Hypothalamus (tissue), 51 donors: Measurements from ENCODE around the gene FCER1G.
A peak's percentile ranks its signal among the peaks of the same experiment; 100 is the strongest.

Source experiments
- DNase-seq, 51 donors: peaks; one replicate each; lab custom pipeline; 2025; lab: John Stamatoyannopoulos, UW

Gene FCER1G

DNA sequence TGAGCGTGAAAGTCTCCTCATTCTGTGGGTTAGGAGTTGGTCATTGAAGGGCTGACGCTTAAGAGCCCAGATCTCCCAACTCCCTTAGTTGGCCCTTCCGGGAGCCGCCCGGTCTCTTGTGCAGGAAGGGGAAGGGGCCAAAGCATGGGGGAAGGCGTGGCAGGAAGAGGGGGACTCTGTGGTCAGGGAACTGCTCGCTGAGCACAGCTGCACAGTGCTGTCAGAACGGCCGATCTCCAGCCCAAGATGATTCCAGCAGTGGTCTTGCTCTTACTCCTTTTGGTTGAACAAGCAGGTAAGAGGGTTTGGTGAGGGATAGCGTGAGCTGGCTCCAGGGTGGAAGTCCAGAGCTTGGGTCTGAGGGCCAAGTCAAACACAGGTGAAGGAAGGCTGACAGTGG, at the start of gene FCER1G:
Gene FCER1G, plus strand, starts transcription at position 220 of the 400 bp plus-strand sequence. Its CDS starts 27 bp downstream, at position 247.
- peak in 10 of 51 donors; percentile 8 to 22 (median 16) for DNase-seq

DNA sequence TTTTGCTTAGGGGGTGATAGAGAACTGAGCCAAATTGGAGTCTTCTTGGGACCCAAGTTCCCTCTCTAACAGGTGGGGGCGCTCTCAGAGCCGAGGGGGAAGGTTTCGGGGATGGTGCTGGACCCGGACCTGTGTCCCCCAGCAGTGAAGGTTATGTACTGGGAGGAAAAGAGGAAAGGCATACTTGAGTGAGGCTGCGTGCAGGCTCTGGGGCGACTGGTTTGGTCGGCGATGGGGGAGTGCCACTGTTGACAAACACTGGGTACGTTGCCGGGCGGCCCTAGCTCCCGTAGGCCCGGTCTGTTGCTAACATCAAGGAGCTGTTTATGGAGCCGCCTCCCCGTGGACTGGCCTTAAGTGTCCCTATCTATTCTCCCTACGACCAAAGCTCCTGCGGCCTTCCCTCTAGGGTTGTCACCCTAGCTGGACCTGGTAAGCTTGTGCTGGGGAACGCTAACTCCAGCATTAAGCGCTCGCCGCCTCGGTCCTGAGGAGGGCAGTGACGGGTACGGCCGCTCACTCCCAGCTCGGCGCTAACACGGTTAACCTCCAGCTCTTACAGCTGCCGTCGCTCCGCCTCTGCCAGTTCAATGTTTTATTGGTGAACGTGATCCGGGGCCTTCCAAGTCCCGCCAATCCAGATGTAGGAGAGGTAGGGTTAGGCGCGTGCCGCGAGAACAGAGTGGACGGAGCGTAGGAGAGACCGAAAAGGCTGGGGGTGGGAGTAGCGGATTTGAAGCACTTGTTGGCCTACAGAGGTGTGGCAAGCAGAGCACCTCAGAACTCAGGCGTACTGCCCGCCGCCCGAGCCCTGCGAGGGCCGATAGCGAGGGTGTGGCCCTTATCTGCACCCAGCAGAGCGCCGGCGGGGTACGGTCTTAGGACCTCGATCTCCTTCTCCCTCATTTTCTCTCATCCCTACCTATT, 49.1 kb upstream of the FCER1G start, which contains the start of gene PPOX:
Gene PPOX, plus strand, starts transcription at position 685 of the 927 bp plus-strand sequence. CDS start 422 bp downstream, outside the sequence.
- peak; percentile 79 to 99 (median 95) for DNase-seq

DNA sequence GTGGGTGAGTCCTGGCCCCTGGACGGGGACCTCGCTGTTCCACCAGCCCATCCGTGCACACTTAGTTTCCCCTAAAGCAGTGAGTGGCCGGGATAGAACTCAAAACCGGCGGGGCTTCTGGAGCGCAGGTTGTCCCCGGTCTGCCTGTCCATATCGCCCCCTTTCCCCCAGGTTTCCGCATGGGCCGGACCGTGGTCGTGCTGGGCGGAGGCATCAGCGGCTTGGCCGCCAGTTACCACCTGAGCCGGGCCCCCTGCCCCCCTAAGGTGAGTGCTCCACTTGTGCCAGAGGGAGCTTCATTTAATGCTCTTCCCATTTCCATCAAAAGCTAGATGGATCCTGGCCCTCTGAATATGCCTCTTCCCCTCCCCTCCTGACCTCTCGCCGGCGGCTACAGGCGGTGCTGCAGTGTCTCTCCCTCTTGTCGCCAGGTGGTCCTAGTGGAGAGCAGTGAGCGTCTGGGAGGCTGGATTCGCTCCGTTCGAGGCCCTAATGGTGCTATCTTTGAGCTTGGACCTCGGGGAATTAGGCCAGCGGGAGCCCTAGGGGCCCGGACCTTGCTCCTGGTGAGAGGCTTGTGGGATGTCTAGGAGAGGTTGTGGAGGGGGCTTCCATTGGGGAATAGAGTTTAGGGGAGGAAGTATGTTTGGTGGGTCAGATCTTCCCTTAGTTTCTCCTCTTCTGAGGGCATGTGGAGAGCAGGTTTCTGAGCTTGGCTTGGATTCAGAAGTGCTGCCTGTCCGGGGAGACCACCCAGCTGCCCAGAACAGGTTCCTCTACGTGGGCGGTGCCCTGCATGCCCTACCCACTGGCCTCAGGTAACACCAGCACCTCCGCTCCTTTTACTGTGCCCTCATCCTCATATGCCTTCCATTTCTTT, 48.2 kb upstream of the FCER1G start:
- peak in 3 of 51 donors; percentile 24 to 54 (median 34) for DNase-seq

DNA sequence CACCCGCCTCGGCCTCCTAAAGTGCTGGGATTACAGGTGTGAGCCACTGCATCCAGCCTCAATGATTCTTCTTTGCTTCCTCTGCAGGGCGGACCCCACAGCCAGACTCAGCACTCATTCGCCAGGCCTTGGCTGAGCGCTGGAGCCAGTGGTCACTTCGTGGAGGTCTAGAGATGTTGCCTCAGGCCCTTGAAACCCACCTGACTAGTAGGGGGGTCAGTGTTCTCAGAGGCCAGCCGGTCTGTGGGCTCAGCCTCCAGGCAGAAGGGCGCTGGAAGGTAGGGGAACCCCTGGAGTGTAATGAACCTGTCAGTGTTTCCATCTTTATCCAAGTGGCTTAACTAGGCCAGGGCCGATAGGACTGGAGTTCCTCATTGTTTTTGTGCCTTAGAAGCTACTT, 46.2 kb upstream of the FCER1G start:
- no peak for DNase-seq

DNA sequence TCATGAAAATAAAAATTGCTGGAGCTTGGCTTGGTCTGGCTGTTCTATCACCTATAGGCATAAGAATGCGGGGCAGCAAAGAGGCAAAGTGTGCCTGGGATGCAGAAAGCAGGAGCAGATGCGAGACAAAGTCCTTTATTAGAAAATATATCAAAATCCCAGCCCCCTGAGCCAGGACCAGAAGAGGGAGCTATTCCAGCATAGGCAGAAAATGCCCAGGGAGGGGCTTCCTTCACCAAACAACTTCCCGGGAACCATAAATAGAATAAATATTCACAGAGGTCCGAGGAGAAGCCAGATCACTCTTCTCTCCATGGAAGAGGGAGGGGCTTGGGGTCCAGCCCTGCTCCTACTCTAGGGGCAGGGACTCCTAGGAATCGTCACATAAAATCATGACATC, 43.9 kb upstream of the FCER1G start:
- DNase-seq = no peak

DNA sequence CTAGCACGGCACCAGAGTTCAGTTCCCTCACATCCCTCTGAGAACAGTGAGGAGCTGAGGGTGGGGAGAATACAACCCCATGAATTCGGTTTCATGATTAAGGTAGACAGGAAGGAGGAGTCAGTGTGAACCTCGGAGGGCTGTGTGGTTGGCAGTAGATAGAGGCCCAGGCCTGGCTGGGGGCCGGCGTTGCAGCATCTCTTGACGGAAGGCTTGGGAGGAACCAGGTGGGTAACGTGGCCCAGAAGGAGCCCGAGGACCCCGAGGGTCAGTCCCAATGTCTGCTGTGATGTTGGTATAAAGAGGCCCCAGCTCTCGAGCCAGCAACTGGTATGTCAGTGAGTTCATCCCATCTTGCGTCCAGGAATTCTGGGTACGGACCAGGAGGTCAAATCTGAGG, 43.4 kb upstream of the FCER1G start:
- no peak for DNase-seq

DNA sequence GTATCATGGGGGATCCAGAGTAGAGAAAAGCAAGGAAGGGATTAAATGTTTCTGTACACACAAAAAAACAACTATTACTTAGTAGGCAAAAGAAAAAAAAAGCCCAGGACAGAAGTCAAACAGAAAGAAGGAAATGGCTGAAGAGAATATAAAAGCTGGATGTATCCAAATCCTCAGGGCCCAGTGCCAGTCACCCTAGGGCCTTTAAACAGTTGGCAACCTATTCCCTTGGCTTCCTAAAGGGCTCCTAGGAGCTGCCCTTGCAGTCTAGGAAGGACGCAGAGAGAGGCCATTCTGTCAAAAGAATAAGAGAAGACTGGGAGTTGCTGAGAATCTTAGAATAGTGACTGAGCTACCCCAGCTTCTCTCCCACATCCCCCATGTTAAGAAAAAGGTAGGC, 42.7 kb upstream of the FCER1G start:
- no peak for DNase-seq

DNA sequence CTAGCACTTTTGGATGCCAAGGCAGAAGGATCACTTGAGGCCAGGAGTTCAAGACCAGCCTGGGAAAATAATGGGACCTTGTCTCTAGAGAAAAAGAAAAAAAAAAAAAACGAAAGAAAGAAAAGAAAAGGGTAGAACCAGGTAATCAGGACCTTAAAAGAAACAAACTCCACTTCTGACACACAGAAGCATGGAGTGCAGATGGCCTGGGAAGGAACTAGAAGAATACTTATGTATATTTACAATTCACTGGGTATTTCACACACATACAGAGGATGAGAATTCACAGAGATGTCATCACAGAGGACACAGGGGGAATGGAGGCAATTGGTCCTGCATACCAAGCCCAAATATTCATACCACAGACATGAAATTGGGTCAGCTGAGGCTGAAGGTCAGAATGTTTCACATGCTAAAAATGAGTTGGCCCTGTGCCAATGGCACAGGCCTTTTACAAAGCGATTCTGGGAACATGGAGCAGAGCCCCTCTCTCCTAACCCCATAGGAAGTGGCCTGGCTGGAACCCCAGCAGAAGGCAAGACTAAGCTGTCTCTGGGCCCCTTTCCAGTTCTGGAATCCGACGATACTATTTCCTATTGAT, 42.2 kb upstream of the FCER1G start:
- no peak for DNase-seq

DNA sequence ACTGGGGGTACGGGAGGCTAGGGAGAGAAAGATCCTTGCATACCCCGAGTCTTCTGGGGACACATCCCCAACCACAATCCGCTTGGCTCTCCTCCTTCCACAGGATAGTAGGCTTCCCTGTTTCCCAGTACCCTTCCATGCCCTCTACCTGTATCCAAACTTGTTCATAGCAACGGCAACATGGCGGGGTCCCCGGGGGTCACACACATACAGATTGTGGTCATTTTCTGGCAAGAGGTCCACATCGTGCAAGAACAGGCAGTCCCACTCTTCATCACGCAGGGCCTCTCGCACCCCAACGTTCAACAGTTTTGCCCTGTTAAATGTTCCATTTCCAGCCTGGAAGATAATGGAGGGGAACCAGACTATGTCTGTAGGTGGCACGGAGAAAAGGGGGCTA, 41.4 kb upstream of the FCER1G start:
- no peak for DNase-seq

DNA sequence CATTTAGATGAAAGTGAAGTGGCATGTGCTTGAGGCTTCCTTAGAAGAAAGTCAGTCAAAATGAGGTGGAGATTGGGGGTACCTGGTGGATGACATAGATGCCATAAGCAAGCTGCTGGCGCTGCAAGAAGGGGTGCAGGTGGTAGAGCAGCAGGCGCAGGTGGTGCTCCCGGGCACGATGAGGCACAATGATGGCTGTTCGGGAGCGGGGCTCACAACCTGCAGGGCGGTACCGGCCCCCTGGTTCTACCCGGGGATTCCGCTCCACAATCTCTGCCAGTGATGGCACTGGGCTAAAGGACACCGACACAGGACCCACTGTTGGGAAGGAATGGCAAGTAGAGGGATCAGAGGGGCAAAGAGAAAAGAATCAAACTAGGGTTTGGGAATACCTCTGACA, 40.2 kb upstream of the FCER1G start:
- DNase-seq = no peak

DNA sequence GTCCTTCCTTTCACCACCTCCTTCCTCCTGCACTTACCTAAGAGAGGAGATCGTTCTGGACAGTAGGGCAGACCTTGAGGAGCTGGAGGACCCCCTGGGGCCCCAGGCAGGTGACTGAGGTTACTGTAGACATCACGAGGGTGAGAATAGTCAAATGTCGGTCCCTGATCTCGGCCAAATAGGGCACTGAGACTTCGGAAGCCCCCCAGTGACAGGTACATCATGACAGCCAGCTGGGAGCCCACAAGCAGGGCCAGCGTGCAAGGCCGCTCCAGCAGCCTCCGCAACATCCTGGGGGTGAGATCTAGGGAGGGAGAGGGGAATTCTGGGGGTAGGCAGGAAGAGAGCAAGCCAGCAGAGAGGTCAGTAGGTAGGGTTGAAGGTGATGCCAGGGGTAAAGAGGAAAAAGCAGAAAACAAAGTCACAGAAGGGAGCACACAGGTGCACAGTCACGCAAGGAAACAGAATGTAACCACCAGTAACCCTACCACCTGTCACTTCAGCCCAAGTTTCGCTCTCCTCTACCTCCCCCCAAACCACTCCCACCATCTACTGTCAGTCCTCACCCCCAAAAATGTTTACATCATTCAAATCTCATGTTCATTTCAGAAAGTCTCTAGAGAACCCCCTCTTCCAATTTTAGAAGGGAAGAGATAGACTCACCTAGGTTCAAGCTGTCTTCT, 39.2 kb upstream of the FCER1G start:
- DNase-seq = no peak

DNA sequence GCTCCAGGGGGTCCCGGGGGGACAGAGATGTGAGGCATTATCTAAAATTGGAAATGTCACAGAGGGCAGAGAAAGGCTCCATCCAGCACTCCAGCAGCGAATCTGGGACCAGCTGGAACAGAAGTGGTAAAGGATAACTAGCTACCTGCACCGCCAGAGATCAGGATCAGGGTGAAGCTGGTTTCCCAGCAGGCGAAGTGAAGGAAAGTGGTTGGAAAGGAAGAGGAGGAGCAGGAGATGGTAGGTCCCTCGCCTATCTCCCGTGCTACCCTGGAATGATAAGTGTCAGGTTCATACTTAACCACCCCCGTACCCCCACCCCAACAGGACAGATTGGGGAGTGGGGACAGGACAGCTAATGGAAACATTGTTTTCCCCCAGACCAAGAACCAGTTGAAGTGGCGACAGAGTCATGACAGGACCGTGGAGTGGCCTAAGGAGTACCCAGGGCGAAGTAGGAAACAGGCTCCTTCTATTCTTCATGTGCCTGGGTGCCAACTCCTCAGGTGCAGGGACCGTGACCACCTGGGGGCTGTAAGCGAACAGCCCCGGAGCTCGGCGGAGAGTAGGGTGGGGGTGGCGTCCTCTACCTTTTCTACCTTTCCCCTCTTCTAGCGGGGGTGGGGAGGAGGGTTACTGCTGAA, 38.5 kb upstream of the FCER1G start:
- DNase-seq = no peak

DNA sequence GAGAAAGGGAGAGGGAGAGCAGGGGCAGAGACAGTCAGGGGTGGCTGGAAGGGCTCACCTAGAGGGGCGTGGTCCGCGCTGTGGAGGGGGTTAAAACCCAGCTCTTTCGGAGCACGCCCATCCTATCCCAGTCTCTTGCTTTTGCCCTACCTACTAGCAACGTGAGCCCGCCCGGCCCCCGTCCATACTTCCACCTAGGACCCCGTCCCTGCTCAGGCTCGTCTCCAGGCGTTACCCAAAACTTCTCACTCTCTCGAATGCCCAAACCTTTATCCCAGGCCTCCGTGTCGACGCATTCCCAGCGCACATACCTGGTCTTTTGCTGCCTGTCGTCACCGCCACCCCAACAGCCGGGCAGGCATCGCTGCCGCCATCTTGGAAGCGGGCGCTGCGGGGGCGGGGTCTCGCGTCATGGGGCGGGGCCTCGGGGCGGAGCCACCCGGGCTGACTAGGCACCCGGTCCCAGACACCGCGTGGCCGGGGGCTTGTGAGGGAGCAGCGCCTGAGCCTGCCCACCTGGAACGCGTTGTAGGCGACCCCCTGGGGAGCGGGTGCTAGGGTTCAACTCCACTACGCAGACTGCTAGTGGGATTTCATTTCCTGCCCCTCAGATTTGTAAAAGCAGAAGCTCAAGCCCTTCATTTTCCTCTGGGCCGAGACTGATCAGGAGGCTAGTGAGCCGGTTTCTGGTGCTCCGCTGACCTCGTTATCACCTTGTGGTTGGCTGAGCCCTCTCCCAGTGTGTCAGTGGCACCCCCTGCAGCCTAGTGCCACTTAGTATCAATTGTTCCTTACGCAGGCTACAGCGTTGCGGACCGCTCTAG, 37.8 kb upstream of the FCER1G start, which contains the start of gene B4GALT3:
Gene B4GALT3, minus strand, starts transcription at position 396 of the 824 bp plus-strand sequence. CDS start 1,447 bp downstream, outside the sequence.
- peak; percentile 45 to 94 (median 84) for DNase-seq

DNA sequence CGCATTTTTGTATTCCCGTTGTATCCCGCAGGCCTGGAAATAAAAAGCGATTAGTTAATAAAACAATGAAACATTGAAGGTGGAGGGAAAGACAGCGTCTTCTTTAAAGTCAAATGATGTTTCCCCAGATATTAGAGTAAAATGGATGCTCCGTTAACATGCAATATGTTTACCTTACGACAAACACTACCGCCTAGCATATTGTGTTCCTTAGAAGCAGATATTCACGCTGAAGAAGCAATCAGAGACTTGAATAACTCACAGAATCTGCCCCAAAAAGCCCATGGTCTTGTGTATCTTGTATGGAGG, 37.2 kb upstream of the FCER1G start:
- DNase-seq = peak in 1 of 51 donors; percentile 57

DNA sequence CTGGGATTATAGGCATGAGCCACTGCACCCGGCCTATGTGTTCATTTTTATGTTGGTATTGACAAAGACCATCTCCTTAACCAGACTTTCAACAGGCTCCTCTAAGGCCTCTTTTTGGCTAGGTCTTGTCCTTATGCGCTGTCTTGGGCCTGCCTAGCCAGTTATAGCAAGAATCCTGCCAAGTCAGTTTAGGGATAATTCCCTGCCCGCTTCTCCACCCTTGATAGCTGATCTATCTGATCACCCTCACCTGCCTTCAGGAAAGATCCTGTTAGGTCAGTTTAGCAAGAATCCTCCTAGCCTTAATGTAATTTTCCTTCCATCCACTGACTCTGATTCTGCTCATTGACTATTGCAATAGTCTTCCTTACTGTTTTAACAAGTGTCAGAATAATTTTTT, 35.4 kb upstream of the FCER1G start:
- DNase-seq = no peak

DNA sequence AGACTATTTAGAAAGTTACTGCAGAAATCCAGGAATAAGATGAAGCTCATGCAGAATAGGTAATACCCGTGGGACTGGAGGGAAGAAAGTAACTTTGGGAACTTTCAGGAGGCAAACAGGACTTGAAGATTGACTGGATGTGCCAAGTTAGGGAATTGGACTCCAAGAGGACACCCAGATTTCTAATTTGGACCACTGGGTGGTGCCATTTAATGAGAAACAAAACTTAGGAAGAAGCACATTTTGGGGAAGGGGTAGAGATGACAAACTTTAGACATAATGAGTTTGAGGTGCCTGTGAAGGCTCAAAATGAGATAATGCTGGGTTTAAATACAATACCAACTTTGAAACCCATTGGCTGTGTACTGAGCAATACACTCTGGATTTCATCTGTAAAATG, 34.5 kb upstream of the FCER1G start:
- no peak for DNase-seq

DNA sequence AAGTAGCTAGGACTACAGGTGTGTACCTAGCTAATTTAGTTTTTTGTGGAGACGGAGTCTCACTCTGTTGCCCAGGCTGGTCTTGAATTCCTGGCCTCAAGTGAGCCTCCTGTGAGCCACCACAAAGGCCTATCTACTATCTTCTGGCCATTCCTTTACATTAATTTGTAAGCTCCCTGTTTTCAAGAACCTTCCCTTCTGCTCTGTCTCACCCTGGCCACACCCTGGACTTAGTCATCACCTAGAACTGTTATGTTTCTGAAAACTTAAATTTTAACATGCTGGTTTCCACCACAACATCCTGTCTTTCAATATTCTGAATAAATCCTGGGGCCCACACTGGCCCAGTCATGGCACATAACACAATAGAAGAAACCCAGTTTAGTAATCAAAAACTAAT, 32.9 kb upstream of the FCER1G start:
- no peak for DNase-seq

DNA sequence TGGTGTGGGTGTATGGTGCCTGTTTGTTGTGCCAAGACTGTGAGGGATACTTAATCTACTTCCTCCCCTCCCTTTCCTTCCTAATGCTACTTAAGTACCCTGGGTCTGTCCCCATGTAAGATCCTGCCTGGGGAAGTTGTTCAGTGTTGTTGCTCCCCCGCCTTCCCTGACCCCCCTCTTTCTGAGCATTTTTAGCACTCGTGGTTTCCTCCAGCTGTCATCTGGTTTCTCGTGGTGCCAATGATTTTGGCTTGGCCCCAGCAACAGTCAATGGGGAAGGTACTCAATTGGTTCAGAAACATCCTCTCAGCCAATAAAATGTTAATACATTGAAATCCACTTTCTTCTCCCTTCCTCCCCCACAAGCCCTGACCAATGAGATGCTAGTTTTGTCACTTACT, 29.8 kb upstream of the FCER1G start:
- peak in 30 of 51 donors; percentile 11 to 70 (median 34) for DNase-seq
